BE2C (cell line): Measurements from ENCODE around the gene ZNF423.

Experiments used
- DNase-seq: peaks from one replicate; pipeline ENCODE4 v3.0.0-alpha.2; 2020
- H3K27me3 ChIP-seq: fragments of 250-450 bp; sonication (Bioruptor Pico); 2 replicates; pipeline ENCODE4 v1.5.1; 2020; ENCODE audit warnings: mild to moderate bottlenecking
- H3K36me3 ChIP-seq: fragments of 250-450 bp; sonication (Bioruptor Pico); 2 replicates; pipeline ENCODE4 v1.5.1; 2020; ENCODE audit warnings: mild to moderate bottlenecking
- H3K4me1 ChIP-seq: fragments of 250-450 bp; sonication (Bioruptor Pico); 2 replicates; pipeline ENCODE4 v1.5.1; 2020
- H3K4me3 ChIP-seq: 2 replicates; pipeline ENCODE4 v1.5.1; 2011; ENCODE audit warnings: low read depth, low read length
- H3K9me3 ChIP-seq: fragments of 250-450 bp; sonication (Bioruptor Pico); 2 replicates; pipeline ENCODE4 v1.5.1; 2020
- CTCF ChIP-seq: IDR thresholded peaks from 2 replicates; pipeline ENCODE4 v1.5.1; 2012; ENCODE audit warnings: mild to moderate bottlenecking, low read depth, low read length

Gene ZNF423

GRCh38 chr16:49469311-49469670 lies 386.6 kb downstream of the ZNF423 start:
- no peaks in the 10 kb centered on the region for H3K36me3 ChIP-seq
- no peaks in the 10 kb centered on the region for H3K4me1 ChIP-seq
- no peak for DNase-seq
- no peak for TF ChIP-seq CTCF
- H3K27me3 ChIP-seq = no peaks in the 10 kb centered on the region
- H3K9me3 ChIP-seq = no peaks in the 10 kb centered on the region
- no peak overlapping the region for H3K4me3 ChIP-seq

- Histone ChIP-seq H3K9me3 (no peaks in the 10 kb centered on the region), H3K36me3 (no peaks in the 10 kb centered on the region), H3K4me3 (no peak overlapping the region), H3K27me3 (no peaks in the 10 kb centered on the region), H3K4me1 (no peaks in the 10 kb centered on the region)
- DNase-seq = no peak
- TF ChIP-seq CTCF = no peak
These were observed 387.2 kb downstream of the ZNF423 start for GRCh38 chr16:49468611-49469310.

- no peaks in the 10 kb centered on the region for H3K4me1 ChIP-seq
- DNase-seq = no peak
These were observed 388.2 kb downstream of the ZNF423 start for GRCh38 chr16:49467540-49468372.

GRCh38 chr16:49466881-49467280 lies 389.0 kb downstream of the ZNF423 start:
- DNase-seq = no peak
- H3K4me1 ChIP-seq = no peaks in the 10 kb centered on the region

More at GRCh38 chr16:49467540-49468372, 388.2 kb downstream of the ZNF423 start:
- Histone ChIP-seq H3K9me3 (no peaks in the 10 kb centered on the region), H3K36me3 (no peaks in the 10 kb centered on the region), H3K27me3 (no peaks in the 10 kb centered on the region), H3K4me3 (no peak overlapping the region)
- TF ChIP-seq CTCF = no peak

GRCh38 chr16:49466529-49466831 lies 389.4 kb downstream of the ZNF423 start:
- no peak for DNase-seq
- no peak overlapping the region for H3K4me3 ChIP-seq
- no peaks in the 10 kb centered on the region for H3K27me3 ChIP-seq
- no peaks in the 10 kb centered on the region for H3K4me1 ChIP-seq
- TF ChIP-seq CTCF = no peak
- no peaks in the 10 kb centered on the region for H3K36me3 ChIP-seq
- H3K9me3 ChIP-seq = no peaks in the 10 kb centered on the region

More at GRCh38 chr16:49466881-49467280, 389.0 kb downstream of the ZNF423 start:
- Histone ChIP-seq H3K4me3 (no peak overlapping the region), H3K27me3 (no peaks in the 10 kb centered on the region), H3K36me3 (no peaks in the 10 kb centered on the region), H3K9me3 (no peaks in the 10 kb centered on the region)
- TF ChIP-seq CTCF = no peak
